Measurements from ENCODE around the gene FCRL1. TPM values are rescaled to one million over a fixed set of nuclear protein-coding genes. Genes with fewer than 3 reads are reported as not detected.
A peak's percentile ranks its signal among the peaks of the same experiment; 100 is the strongest.

Gene FCRL1
- total RNA-seq, 2 experiments from 2014 or later, result 62.8 to 72.6 TPM

- Histone ChIP-seq H3K27ac (ENCODE audit: low read depth, low read length, poor library complexity, severe bottlenecking) (no peak overlapping the region), H3K4me3 (ENCODE audit: low read depth, low read length, poor library complexity, severe bottlenecking) (no peak overlapping the region), H3K36me3 (ENCODE audit: insufficient read depth, low read length) (no peaks in the 10 kb centered on the region), H4K20me1 (ENCODE audit: insufficient read depth, low read length) (no peaks in the 10 kb centered on the region), H3K9me3 (ENCODE audit: low read length) (no peaks in the 10 kb centered on the region), H3K4me1 (ENCODE audit: insufficient read depth, low read length, poor library complexity, severe bottlenecking) (peaks cover 44% of the 10 kb centered on the region), H3K79me2 (ENCODE audit: insufficient read depth, low read depth, low read length) (no peaks in the 10 kb centered on the region), H3K9me2 (ENCODE audit: insufficient read depth, low read length) (no peaks in the 10 kb centered on the region), H2AFZ (ENCODE audit: low read length) (no peak overlapping the region), H3K4me2 (ENCODE audit: low read length) (no peak overlapping the region)
- BruUV-seq (replicated peaks), result no TSS peak
- ChIA-PET POLR2A (interaction anchor here (0.5 to 1.3 kb wide), 4 partner anchors 25 to 86 kb away, joined by 3 to 7 read pairs (median 3); no protein-coding TSS in a partner anchor), CTCF (ENCODE audit: unreplicated experiment) (no interaction called here)
- no peak for DNase-seq (ENCODE audit: low spot score)
- TF ChIP-seq CTCF (conservative IDR thresholded peaks at IDR 0.05; ENCODE audit: low read length), result no peak
- TF ChIP-seq EZH2phosphoT487 (IDR thresholded peaks at IDR 0.05; ENCODE audit: borderline replicate concordance, low read depth, low read length), result no peak
- intact Hi-C loops (cut with micrococcal nuclease; ENCODE audit: unreplicated experiment), result no loop called here
Measured at GRCh38 chr1:157852476-157852875, 32.6 kb upstream of the FCRL1 start.

GRCh38 chr1:157849229-157849875 lies 29.4 kb upstream of the FCRL1 start:
- Histone ChIP-seq H2AFZ (ENCODE audit: low read length) (peak overlapping the region; percentile 70), H3K36me3 (ENCODE audit: insufficient read depth, low read length) (no peaks in the 10 kb centered on the region), H3K9me3 (ENCODE audit: low read length) (no peaks in the 10 kb centered on the region), H3K79me2 (ENCODE audit: insufficient read depth, low read depth, low read length) (no peaks in the 10 kb centered on the region), H3K4me1 (ENCODE audit: insufficient read depth, low read length, poor library complexity, severe bottlenecking) (peaks cover 63% of the 10 kb centered on the region), H4K20me1 (ENCODE audit: insufficient read depth, low read length) (no peaks in the 10 kb centered on the region), H3K9me2 (ENCODE audit: insufficient read depth, low read length) (no peaks in the 10 kb centered on the region), H3K27ac (ENCODE audit: low read depth, low read length, poor library complexity, severe bottlenecking) (peak overlapping the region; percentile 90), H3K4me2 (ENCODE audit: low read length) (peak overlapping the region; percentile 85), H3K4me3 (ENCODE audit: low read depth, low read length, poor library complexity, severe bottlenecking) (peak overlapping the region; percentile 56)
- TF ChIP-seq CTCF (conservative IDR thresholded peaks at IDR 0.05; ENCODE audit: low read length), result no peak; the same call in 1 of the 2 replicates
- no peak for TF ChIP-seq EZH2phosphoT487 (IDR thresholded peaks at IDR 0.05; ENCODE audit: borderline replicate concordance, low read depth, low read length)
- POLR2A ChIA-PET, result interaction anchor here (0.7 to 1.5 kb wide), 6 partner anchors 18 to 287 kb away, joined by 3 to 4 read pairs (median 3); no protein-coding TSS in a partner anchor
- CTCF ChIA-PET (ENCODE audit: unreplicated experiment), result interaction anchor here (1.0 kb wide), 1 partner anchor 36 kb away, joined by 3 read pairs; no protein-coding TSS in a partner anchor
- peak; percentile 87 for DNase-seq (ENCODE audit: low spot score)
- intact Hi-C loops (cut with micrococcal nuclease; ENCODE audit: unreplicated experiment), result loop anchor here (1.0 to 2.0 kb wide), 2 partner anchors 31 to 43 kb away; no protein-coding TSS in a partner anchor
- no TSS peak for BruUV-seq (replicated peaks)

Data from OCI-LY7 (cell line).